GM18502 (cell line): ENCODE data around the gene PHF21A.
"Not testable (repeated sequence)": the region's sequence is repeated elsewhere in the genome, so short reads cannot be mapped to it uniquely, and the experiment has no call there.

ENCODE experiments used
- ATAC-seq: cut with Tn5 transposase; IDR thresholded peaks from one replicate; pipeline ENCODE4 v1.9.1; 2021; ENCODE audit warnings: mild to moderate bottlenecking; ENCODE audit not compliant: unreplicated experiment, poor library complexity

PHF21A gene

GRCh38 chr11:46045811-46046210 lies 75.4 kb downstream of the PHF21A start:
- no peak for ATAC-seq

DNA sequence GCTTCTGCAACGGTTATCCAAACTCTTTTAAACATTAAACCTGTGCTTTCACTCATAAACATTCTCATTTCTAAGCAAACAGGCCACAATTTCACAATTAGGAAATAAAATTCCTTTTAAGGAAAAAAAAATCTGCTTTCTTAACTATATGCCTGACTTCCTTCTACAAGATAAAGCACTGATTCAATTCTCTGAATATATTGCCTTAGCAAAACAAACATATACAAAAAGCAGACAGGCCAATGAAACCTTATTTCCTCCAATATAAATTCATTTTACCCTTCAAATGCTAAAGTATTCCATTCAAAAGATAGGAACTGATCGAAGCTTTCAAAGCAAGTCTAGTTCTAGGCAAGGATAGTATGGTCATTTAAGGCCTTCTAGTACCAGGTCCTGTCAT lies 76.7 kb downstream of the PHF21A start:
- ATAC-seq = no peak

DNA sequence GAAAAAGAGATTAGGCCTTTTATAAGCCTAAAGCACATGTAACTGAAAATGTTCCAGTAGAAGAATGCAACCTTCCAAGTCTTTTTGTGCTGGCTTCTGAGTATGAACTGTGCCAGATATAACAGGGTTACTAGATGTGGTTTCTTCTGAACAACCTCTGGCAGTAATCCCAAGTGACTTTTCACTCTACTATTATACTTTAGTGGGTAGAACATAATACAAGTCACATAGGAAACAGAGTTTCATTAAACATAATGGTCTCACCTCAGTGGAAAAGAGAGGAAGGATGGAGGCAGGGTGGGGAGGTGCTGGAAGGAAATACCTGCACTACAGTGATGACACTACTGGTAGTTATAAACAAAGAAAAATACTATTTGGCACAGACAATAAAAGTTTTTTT lies 81.3 kb downstream of the PHF21A start:
- ATAC-seq = no peak

DNA sequence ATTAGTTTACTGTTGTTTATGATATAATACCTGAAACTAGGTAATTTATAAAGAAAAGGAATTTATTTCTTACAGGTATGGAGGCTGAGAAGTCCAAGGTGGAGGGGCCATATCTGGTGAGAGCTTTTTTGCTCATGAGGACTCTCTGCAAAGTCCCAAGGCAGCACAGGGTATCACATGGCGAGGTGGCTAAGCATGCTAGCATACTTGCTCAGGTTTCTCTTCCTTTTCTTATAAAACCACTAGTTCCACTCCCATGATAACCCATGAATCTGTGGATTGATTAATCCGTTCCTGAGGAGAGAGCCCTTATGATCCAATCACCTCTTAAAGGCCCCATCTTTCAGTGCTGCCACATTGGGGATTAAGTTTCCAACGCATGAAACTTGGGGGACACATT lies 82.7 kb downstream of the PHF21A start:
- no peak for ATAC-seq

DNA sequence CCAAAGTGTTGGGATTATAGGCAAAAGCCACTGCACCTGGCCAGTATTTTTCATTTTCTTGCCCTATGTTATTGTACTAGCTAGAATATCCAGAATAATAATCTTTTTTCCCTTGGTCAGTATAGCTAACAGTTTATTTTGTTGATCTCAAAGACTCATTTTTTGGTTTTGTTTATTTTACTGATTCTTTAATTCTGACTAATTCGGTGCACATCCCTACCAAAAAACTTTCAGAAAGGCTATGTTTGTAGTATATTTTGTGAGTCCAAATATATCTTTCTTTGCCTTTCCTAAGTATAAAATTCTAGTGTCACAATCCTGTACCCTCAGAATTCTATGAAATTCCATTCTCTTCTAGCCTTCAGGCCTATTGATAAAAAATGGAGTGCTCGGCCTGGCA lies 84.3 kb downstream of the PHF21A start:
- no peak for ATAC-seq

GRCh38 chr11:46036009-46036408 lies 85.2 kb downstream of the PHF21A start:
- no peak for ATAC-seq

- ATAC-seq = no peak
Observed at GRCh38 chr11:46034041-46034440, 87.2 kb downstream of the PHF21A start.

DNA sequence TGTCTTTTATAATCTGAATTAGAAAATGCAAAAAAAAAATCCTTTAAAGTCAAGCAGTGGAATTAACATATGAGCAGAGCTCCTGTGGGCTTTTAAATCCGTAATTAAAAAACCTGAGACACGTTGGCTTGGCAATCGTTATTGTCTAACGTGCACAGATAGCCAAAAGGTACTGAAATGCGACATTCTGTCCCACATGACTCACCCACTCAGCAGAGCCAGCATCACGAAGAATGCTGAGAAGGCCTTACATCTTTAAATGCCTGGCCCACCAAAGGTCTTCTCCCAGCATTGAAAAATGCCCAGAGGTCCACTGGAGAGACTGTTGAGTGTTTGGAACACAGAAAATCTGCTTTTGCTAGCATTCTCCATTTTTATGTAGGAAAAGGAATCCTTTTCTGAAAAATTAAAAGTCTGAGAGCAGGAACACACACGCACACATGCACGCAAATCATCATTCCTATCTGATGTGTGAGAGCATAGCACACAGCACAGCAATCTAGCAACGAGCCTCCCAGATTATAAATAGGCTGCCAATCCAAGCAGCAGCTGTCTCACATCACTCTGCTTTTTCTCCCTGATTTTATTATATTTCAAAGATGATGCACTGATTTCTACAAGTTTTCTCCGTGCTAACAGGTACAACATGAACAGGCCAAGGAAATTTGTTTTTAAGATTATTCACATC lies 94.5 kb downstream of the PHF21A start:
- ATAC-seq = no peak

DNA sequence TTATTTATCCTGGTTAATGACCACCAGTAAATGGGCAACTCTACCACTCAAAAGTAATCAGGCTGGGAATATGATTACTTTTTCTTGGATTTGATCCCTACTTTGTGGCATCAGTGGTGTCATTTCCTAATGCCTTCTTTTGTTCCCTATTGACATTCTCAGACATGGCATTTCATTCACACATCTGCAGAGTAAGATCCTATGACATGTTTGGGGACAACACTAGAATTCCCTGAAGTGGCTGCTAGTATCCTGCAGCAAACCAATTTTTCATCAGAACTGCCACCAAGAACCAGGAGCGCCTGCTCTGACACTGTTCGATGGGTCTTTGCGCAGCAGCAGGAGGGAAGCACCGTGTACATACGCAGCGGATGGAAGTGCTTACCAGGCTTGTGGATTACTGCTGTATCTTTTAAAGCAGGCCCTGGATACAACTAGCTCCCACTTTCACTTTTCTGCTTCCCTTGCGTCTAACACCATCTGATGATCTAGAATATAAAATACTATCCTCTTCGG lies 101.1 kb downstream of the PHF21A start:
- ATAC-seq = no peak

DNA sequence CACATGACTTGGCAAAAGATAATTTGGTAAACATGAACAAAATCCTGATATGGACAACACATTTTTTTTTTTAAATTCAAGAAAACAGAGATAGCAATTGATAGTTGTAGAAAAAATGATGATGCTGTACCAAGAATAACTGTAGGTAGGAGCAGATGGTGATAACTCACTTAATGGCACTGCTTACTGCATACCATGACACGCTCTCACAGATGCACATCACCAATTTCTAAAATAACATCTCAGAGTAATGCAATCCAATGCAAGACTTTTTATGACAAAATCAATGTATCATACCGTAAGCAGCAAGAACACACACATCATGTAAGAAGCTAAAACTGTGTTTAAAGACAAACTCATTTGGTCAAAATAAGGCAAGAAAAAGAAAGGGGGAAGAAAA lies 102.6 kb downstream of the PHF21A start:
- ATAC-seq = no peak

DNA sequence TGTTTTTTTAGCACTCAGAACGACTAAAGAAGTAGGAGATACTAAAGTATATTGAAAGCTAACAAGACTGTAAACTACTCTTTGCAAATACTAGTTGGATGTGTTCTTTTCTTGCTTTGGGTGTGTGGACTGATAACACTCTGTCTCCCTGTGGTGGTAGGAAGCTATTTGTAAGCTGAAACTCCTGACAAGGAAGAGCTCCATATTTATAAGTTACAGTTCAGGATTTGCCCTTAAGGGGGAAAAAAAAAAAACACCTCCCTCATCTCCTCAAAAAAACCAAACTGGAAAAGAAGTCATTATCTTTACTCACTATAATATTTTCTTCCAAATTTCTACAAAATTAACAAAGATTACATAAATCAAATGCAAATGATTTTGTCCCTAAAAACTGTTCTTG lies 103.9 kb downstream of the PHF21A start:
- no peak for ATAC-seq

GRCh38 chr11:46015941-46016340 lies 105.3 kb downstream of the PHF21A start:
- ATAC-seq = no peak

- ATAC-seq = not testable (repeated sequence)
Observed at GRCh38 chr11:46014168-46014567, 107.1 kb downstream of the PHF21A start.

- no peak for ATAC-seq
Observed at GRCh38 chr11:46012185-46012584, 109.1 kb downstream of the PHF21A start.

DNA sequence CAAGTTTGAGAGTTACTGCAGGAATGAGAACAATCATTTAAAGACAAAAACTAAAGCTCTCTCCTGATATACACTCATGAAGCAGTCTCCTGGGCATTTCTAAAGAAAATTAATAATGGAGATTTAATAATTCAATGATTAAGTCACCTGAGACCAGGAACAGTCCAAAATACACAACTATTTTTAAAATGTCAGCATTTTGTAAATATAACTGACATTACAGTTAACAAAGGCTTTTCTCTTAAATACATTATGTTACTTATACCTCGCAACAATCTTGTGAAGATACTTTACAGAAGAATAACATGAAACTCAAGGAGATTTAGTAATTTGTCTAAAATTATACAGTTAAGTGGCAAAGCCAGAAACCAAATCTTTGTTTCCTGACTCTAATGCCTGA lies 111.2 kb downstream of the PHF21A start:
- ATAC-seq = no peak

DNA sequence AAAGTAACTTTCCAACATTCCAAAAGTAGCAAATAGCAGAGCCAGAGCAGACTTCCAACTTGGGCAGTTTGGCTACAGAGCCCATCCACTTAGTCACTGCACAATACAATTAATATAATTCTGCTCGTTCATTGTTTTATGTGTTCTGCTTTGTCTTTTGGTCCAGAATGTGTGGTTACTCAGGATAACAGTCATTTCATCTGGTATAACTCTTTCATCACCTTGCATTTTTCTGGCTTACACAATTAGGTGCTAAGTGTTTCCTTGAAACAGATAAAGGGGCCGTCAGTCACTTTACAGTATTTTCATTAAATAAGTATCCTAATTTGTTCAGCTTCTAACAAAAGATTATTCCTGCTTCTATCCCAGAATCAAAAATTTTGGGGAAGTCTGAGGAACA lies 111.6 kb downstream of the PHF21A start:
- no peak for ATAC-seq

DNA sequence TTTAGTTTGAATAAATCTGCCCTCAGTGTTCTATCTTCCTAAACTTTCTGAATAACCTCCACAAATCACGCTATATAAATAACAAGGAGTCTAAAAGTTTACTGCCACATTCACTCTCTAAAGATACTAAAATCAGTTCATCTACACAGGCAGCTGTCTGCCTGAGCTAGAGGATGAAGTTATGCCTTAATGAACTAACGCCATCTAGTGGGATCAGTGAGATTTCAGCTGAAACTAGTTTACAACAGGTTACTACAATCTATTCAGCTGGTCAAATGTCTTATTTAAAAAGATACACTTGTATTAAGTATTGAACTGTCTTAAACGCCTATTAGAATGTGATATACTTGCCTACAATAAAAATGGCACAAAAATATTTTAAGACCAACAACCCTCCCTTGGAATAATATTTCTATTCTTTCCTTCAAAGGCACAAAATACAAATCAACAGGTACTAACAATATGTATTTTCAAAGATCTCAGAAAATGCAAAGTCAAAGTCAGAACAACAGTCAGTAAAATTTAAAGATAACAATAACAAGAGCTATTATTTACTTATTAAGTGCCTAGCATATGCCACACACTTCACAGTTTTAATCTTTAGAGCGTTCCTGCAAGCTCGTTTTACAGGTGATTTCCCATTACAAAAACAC lies 114.7 kb downstream of the PHF21A start:
- ATAC-seq = peak; percentile 55

- ATAC-seq = no peak
Observed at GRCh38 chr11:46003572-46003971, 117.7 kb downstream of the PHF21A start.

- no peak for ATAC-seq
Observed at GRCh38 chr11:46002189-46002588, 119.1 kb downstream of the PHF21A start.

DNA sequence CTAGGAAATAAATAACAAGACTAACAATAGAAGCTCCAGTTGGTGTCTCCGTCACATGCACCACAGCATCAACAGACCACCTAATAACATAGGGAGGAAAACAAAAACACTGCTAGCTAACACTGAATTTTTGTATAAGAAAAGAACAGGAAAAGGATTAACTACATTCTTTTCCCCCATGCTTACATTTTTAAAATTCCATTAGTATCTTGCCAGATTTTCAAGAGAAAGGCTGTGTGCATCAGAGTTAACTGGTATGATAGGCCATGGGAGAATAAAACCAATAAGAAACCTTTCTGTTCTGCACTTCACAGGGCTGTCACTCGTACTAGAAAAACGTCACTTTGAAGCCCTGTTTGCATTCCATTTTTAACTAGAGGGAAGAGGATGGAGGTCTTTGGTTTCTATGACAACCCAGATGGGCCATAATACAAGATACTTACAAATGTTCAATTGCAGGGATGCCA lies 119.8 kb downstream of the PHF21A start:
- no peak for ATAC-seq

DNA sequence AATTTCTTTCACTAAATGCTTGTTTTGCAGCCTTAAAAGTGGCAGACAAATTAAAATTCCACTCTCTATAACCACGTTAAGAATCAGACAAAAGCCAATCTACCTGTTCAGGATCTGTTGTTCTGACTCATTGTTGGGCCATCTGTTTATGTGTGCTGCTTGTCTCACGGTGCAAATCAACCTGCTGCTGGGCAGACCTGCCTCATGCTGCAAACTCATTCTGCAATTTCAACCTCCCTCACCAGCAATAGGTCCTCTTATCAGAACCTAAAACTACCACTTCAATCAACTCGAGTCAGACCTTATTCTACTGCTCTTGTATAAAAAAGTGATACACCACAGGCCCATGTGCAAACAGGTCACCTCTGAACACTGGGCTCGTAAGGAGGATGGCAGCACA lies 123.7 kb downstream of the PHF21A start:
- no peak for ATAC-seq

DNA sequence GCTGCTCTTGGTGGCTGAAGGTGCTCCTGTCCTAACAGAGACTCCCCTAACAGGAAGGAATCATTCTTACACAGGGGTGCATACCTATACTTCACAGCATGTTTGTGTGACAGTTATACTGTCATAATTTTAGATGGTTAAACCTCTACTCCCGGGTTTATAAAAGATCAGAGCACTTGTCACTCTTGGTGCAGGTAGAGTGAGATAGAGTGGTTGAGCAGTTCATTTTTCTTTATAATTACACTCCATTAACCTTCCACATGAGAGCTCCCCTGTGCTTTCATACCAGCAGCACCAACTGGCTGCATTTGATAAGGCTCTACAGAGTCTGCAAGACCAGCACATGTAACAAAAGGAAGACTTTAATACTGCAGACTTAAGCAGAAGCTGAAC lies 125.9 kb downstream of the PHF21A start:
- no peak for ATAC-seq
